Liver (tissue), 9 donors: Measurements from ENCODE around the gene TMEM214. TPM values are rescaled to one million over a fixed set of nuclear protein-coding genes. Genes with fewer than 3 reads are reported as not detected.

ENCODE experiments used
- DNase-seq: peaks from one replicate; pipeline ENCODE4 v3.0.0-alpha.2; 2017; ENCODE audit warnings: low spot score
- H3K27ac ChIP-seq, 2 donors: one replicate each; pipeline ENCODE4 v1.7.0; 2013; ENCODE audit warnings: inconsistent platforms in 2 of 2, low read length in 2 of 2, control low read depth in 1 of 2, low read depth in 1 of 2, mild to moderate bottlenecking in 1 of 2
- H3K27me3 ChIP-seq, 4 donors: one replicate each; pipeline versions ENCODE4 v1.6.1 to v1.7.0; 2013; ENCODE audit warnings: low read length in 3 of 4, inconsistent platforms in 1 of 4, mild to moderate bottlenecking in 1 of 4, moderate library complexity in 1 of 4; ENCODE audit not compliant: control insufficient read depth in 4 of 4, insufficient read depth in 4 of 4
- H3K36me3 ChIP-seq, 4 donors: one replicate each; pipeline versions ENCODE4 v1.6.1 to v1.7.0; 2013; ENCODE audit warnings: low read length in 3 of 4, mild to moderate bottlenecking in 3 of 4, low read depth in 1 of 4, moderate library complexity in 1 of 4; ENCODE audit not compliant: control insufficient read depth in 4 of 4, insufficient read depth in 3 of 4
- H3K4me1 ChIP-seq, 4 donors: one replicate each; pipeline versions ENCODE4 v1.6.1 to v1.7.0; 2013; ENCODE audit warnings: low read length in 3 of 4, mild to moderate bottlenecking in 3 of 4, moderate library complexity in 1 of 4; ENCODE audit not compliant: control insufficient read depth in 4 of 4, insufficient read depth in 4 of 4
- H3K4me3 ChIP-seq, 3 donors: one replicate each; pipeline versions ENCODE4 v1.6.1 to v1.7.0; 2013; ENCODE audit warnings: low read length in 3 of 3, control low read depth in 1 of 3, low read depth in 1 of 3, mild to moderate bottlenecking in 1 of 3
- H3K9ac ChIP-seq, 2 donors: one replicate each; pipeline ENCODE4 v1.7.0; 2013; ENCODE audit warnings: low read length in 2 of 2, mild to moderate bottlenecking in 2 of 2, moderate library complexity in 2 of 2, control low read depth in 1 of 2, low read depth in 1 of 2
- H3K9me3 ChIP-seq, 4 donors: one replicate each; pipeline versions ENCODE4 v1.6.1 to v1.7.0; 2013; ENCODE audit warnings: low read length in 3 of 4; ENCODE audit not compliant: control insufficient read depth in 4 of 4
- CTCF ChIP-seq: fragments of 150-350 bp; IDR thresholded peaks from 2 replicates; pipeline ENCODE4 v1.5.1; 2017; ENCODE audit warnings: improper control_type of control experiment, low read depth, low read length; ENCODE audit not compliant: missing input control
- EGR1 ChIP-seq, 2 donors: IDR thresholded peaks; 2 replicates each; pipeline ENCODE4 v1.6.1; 2016 to 2018; ENCODE audit warnings: antibody characterized with exemption in 2 of 2, low read depth in 2 of 2
- FOXA1 ChIP-seq: IDR thresholded peaks from 2 replicates; pipeline ENCODE4 v1.6.1; 2016; ENCODE audit warnings: antibody characterized with exemption
- FOXA2 ChIP-seq: IDR thresholded peaks from 2 replicates; pipeline ENCODE4 v1.6.1; 2016; ENCODE audit warnings: antibody characterized with exemption
- GABPA ChIP-seq, 2 donors: IDR thresholded peaks in 1 of 2; conservative IDR thresholded peaks in 1 of 2; 2 replicates each; pipeline ENCODE4 v1.6.1; 2016; ENCODE audit warnings: antibody characterized with exemption in 2 of 2, mild to moderate bottlenecking in 1 of 2, moderate library complexity in 1 of 2
- JUND ChIP-seq, 2 donors: IDR thresholded peaks; 2 replicates each; pipeline ENCODE4 v1.6.1; 2016; ENCODE audit warnings: antibody characterized with exemption in 2 of 2
- MAX ChIP-seq: IDR thresholded peaks from 2 replicates; pipeline ENCODE4 v1.6.1; 2016; ENCODE audit warnings: antibody characterized with exemption
- NR2F2 ChIP-seq: IDR thresholded peaks from 2 replicates; pipeline ENCODE4 v1.6.1; 2016; ENCODE audit warnings: antibody characterized with exemption
- REST ChIP-seq: IDR thresholded peaks from 2 replicates; pipeline ENCODE4 v1.6.1; 2016; ENCODE audit warnings: antibody characterized with exemption, mild to moderate bottlenecking
- RXRA ChIP-seq, 2 donors: IDR thresholded peaks; 2 replicates each; pipeline ENCODE4 v1.6.1; 2017 to 2018; ENCODE audit warnings: antibody characterized with exemption in 2 of 2, mild to moderate bottlenecking in 1 of 2
- SP1 ChIP-seq: IDR thresholded peaks from 2 replicates; pipeline ENCODE4 v1.6.1; 2018; ENCODE audit warnings: antibody characterized with exemption, mild to moderate bottlenecking
- TAF1 ChIP-seq: conservative IDR thresholded peaks from 2 replicates; pipeline ENCODE4 v1.6.1; 2016; ENCODE audit warnings: antibody characterized with exemption, mild to moderate bottlenecking
- WGBS: extraction: QIAGEN DNeasy Blood & Tissue Kit; methylation state at CpG from one replicate; pipeline ENCODE4 v1.1.7; 2013; 5-methylcytosine and 5-hydroxymethylcytosine counted together
- polyA plus RNA-seq, 2 donors: library from polyadenylated mRNA; stranded (reverse) in 1 of 2; unstranded in 1 of 2; fragments of 200-250 nt in 1 of 2; fragments of >200 nt in 1 of 2; fragmentation: Nextera tagmentation in 1 of 2; extraction: Ambion mirVana in 1 of 2; gene quantifications; one replicate each; pipeline versions ENCODE4 v1.2.1 to v1.2.3, GENCODE V29; 2013 to 2015
- total RNA-seq, 2 donors: library from RNA; depleted of rRNA; stranded (reverse); fragments of >200 nt; gene quantifications; one replicate each; pipeline ENCODE4 v1.2.3, GENCODE V29; 2014
- donor health status: healthy.
- donor health status: healthy.
- donor health status: healthy.
- donor health status: healthy.
- donor health status: healthy.

Gene TMEM214
- total and polyA plus RNA-seq, 4 donors: 17.1 to 53.4 (median 38.4) TPM

- Histone ChIP-seq H3K4me1 (peaks cover 9 to 38% (median 19%) of the 10 kb centered on the region in 4 donors), H3K4me3 (peak within 1 kb of the TSS; percentile 84 to 96 (median 93)), H3K9ac (peak within 1 kb of the TSS; percentile 87 to 95), H3K36me3 (peaks cover 0 to 15% (median 9%) of the 10 kb centered on the region in 4 donors), H3K9me3 (no peaks in the 10 kb centered on the region), H3K27me3 (no peaks in the 10 kb centered on the region), H3K27ac (peak within 1 kb of the TSS; percentile 87 to 90)
- DNase-seq: peak; percentile 92
- TF ChIP-seq FOXA1 (no peak), GABPA (IDR thresholded peaks at IDR 0.05 in 1 of 2, conservative IDR thresholded peaks at IDR 0.05 in 1 of 2) (peak; percentile 78 to 93), CTCF (no peak)
- under 1% methylated on average over 86 of the region's 86 CpGs for WGBS
Observed at GRCh38 chr2:27071277-27071989, 38.7 kb downstream of the TMEM214 start, which contains the start of gene OST4. OST4 (minus strand) TSS chr2:27071654.

- peaks cover 9 to 38% (median 19%) of the 10 kb centered on the region in 4 donors for H3K4me1 ChIP-seq
Observed at GRCh38 chr2:27071990-27072830, 39.4 kb downstream of the TMEM214 start.

GRCh38 chr2:27072920-27073319 is 40.2 kb downstream of the TMEM214 start:
- DNase-seq: no peak
- H3K4me1 ChIP-seq: peaks cover 9 to 38% (median 19%) of the 10 kb centered on the region in 4 donors
- peaks cover 0 to 12% (median 8%) of the 10 kb centered on the region in 4 donors for H3K36me3 ChIP-seq
- TF ChIP-seq RXRA (IDR thresholded peaks at IDR 0.05) (no peak), EGR1 (IDR thresholded peaks at IDR 0.05; ENCODE audit: low read depth in 2 of 2) (no peak), TAF1 (no peak), SP1 (no peak), REST (no peak), MAX (no peak), GABPA (IDR thresholded peaks at IDR 0.05 in 1 of 2, conservative IDR thresholded peaks at IDR 0.05 in 1 of 2) (no peak), JUND (IDR thresholded peaks at IDR 0.05) (no peak), CTCF (no peak), NR2F2 (no peak), FOXA2 (no peak), FOXA1 (no peak)
- 85% methylated on average over 5 of the region's 5 CpGs for WGBS
- H3K27ac ChIP-seq: peak overlapping the region; percentile 25 to 78
- no peak overlapping the region for H3K4me3 ChIP-seq
- H3K9ac ChIP-seq: no peak overlapping the region
- no peaks in the 10 kb centered on the region for H3K9me3 ChIP-seq
- no peaks in the 10 kb centered on the region for H3K27me3 ChIP-seq

More at GRCh38 chr2:27071990-27072830, 39.4 kb downstream of the TMEM214 start:
- H3K27ac ChIP-seq: peak overlapping the region; percentile 78 to 83
- H3K9ac ChIP-seq: peak overlapping the region; percentile 10 to 19
- no peaks in the 10 kb centered on the region for H3K9me3 ChIP-seq
- DNase-seq: no peak
- peak; percentile 20 for TF ChIP-seq NR2F2
- TF ChIP-seq MAX: no peak
- H3K36me3 ChIP-seq: peaks cover 0 to 15% (median 9%) of the 10 kb centered on the region in 4 donors
- 16% methylated on average over 34 of the region's 34 CpGs for WGBS
- no peaks in the 10 kb centered on the region for H3K27me3 ChIP-seq
- peak overlapping the region; percentile 53 to 84 (median 75) for H3K4me3 ChIP-seq
